Endothelial cell of umbilical vein (primary cell): ENCODE results near the gene CCDC3. TPM values are rescaled to one million over a fixed set of nuclear protein-coding genes. Genes with fewer than 3 reads are reported as not detected.
"Not testable (repeated sequence)": the region's sequence is repeated elsewhere in the genome, so short reads cannot be mapped to it uniquely, and the experiment has no call there.

ENCODE experiments used
- BruUV-seq: library from RNA; stranded (reverse); fragments of 400-500 nt; replicated peaks from 2 replicates; lab custom pipeline; 2021; lab: Mats Ljungman, UMichigan
- CTCF ChIA-PET: fragments of 300-600, 350-600 bp; sonication (Branson Sonifier 250); formaldehyde crosslinking; loops from one replicate; lab custom pipeline; 2021; ENCODE audit warnings: antibody characterized with exemption, inconsistent platforms; lab: Charles Lee
- POLR2A ChIA-PET: fragments of 300-600, 350-600 bp; sonication (Branson Sonifier 250); formaldehyde crosslinking; loops from one replicate; lab custom pipeline; 2021; ENCODE audit warnings: antibody characterized with exemption, inconsistent platforms; lab: Charles Lee
- DNase-seq: peaks from one replicate; pipeline ENCODE4 v3.0.0-alpha.2; 2011; ENCODE audit warnings: low read depth, low spot score
- FAIRE-seq: peaks from 2 replicates; lab custom pipeline; 2011; peaks lifted over from hg19 to GRCh38; lab: Jason Lieb, UNC
- H2AFZ ChIP-seq: 2 replicates; pipeline ENCODE4 v1.6.0; 2012; ENCODE audit warnings: low read depth, low read length, control low read depth, inconsistent platforms
- H3K27ac ChIP-seq: 2 replicates; pipeline ENCODE4 v1.5.1; 2011; ENCODE audit warnings: low read depth, mild to moderate bottlenecking, control low read depth, low read length, moderate library complexity; ENCODE audit not compliant: insufficient read depth
- H3K27me3 ChIP-seq, 2 experiments: 2 replicates each; pipeline versions ENCODE4 v1.6.0 to v1.6.1; 2011; ENCODE audit warnings: low read length in 2 of 2, mixed read lengths in 1 of 2; ENCODE audit not compliant: control insufficient read depth in 2 of 2, insufficient read depth in 2 of 2
- H3K36me3 ChIP-seq, 2 experiments: 2 replicates in 1 of 2; 3 replicates in 1 of 2; pipeline ENCODE4 v1.5.1; 2011; ENCODE audit warnings: low read length in 2 of 2, mild to moderate bottlenecking in 1 of 2, moderate library complexity in 1 of 2; ENCODE audit not compliant: control insufficient read depth in 2 of 2, insufficient read depth in 2 of 2; ENCODE audit errors: extremely low read depth in 1 of 2
- H3K4me1 ChIP-seq: 3 replicates; pipeline ENCODE4 v1.5.1; 2011; ENCODE audit warnings: mild to moderate bottlenecking, low read length; ENCODE audit not compliant: control insufficient read depth, insufficient read depth; ENCODE audit errors: extremely low read depth
- H3K4me2 ChIP-seq: 2 replicates; pipeline ENCODE4 v1.6.1; 2011; ENCODE audit warnings: low read length, control low read depth, mixed read lengths; ENCODE audit not compliant: insufficient read depth
- H3K4me3 ChIP-seq, 3 experiments: fragments of 200-600 bp in 1 of 3; sonication (generic), shearing (Covaris generic) in 1 of 3; replicated peaks in 1 of 3; 2 replicates each; pipeline ENCODE4 v1.5.1; 2011 to 2016; ENCODE audit warnings: control low read depth in 3 of 3, low read length in 3 of 3, mild to moderate bottlenecking in 2 of 3, inconsistent platforms in 1 of 3, low read depth in 1 of 3, moderate library complexity in 1 of 3; ENCODE audit not compliant: insufficient read depth in 1 of 3
- H3K79me2 ChIP-seq: 2 replicates; pipeline ENCODE4 v1.6.0; 2012; ENCODE audit warnings: low read length, inconsistent platforms; ENCODE audit not compliant: control insufficient read depth, insufficient read depth
- H3K9ac ChIP-seq: replicated peaks from 2 replicates; pipeline ENCODE3; 2011; ENCODE audit warnings: low read length, control low read depth; ENCODE audit not compliant: insufficient read depth; ENCODE audit errors: extremely low read depth
- H3K9me1 ChIP-seq: replicated peaks from 3 replicates; pipeline ENCODE4 v1.6.0; 2011; ENCODE audit warnings: mild to moderate bottlenecking, low read length; ENCODE audit not compliant: control insufficient read depth, insufficient read depth; ENCODE audit errors: extremely low read depth
- H3K9me3 ChIP-seq: replicated peaks from 2 replicates; pipeline ENCODE4 v1.5.1; 2012; ENCODE audit warnings: low read length, inconsistent platforms; ENCODE audit not compliant: control insufficient read depth, insufficient read depth
- H4K20me1 ChIP-seq: replicated peaks from 2 replicates; pipeline ENCODE3; 2011; ENCODE audit warnings: mild to moderate bottlenecking, low read length; ENCODE audit not compliant: control insufficient read depth, insufficient read depth; ENCODE audit errors: extremely low read depth
- EZH2 ChIP-seq: IDR thresholded peaks from 2 replicates; pipeline ENCODE4 v1.6.1; 2012; ENCODE audit warnings: borderline replicate concordance, low read depth, mild to moderate bottlenecking, moderate library complexity, low read length, inconsistent platforms; ENCODE audit not compliant: severe bottlenecking
- GATA2 ChIP-seq: IDR thresholded peaks from 2 replicates; pipeline ENCODE4 v1.7.0; 2011; ENCODE audit warnings: low read depth, mild to moderate bottlenecking, moderate library complexity, mixed read lengths, low read length; ENCODE audit not compliant: insufficient read length, insufficient read depth
- JUN ChIP-seq: IDR thresholded peaks from 2 replicates; pipeline ENCODE4 v1.6.1; 2011; ENCODE audit warnings: borderline replicate concordance, low read depth; ENCODE audit not compliant: insufficient read length, insufficient read depth
- MYC ChIP-seq: IDR thresholded peaks from one replicate; pipeline ENCODE4 v1.6.1; 2011; ENCODE audit warnings: mild to moderate bottlenecking, low read depth, low read length
- POLR2A ChIP-seq: IDR thresholded peaks from 2 replicates; pipeline ENCODE4 v1.6.1; 2012; ENCODE audit warnings: low read depth, mild to moderate bottlenecking, control low read depth, low read length
- POLR2AphosphoS5 ChIP-seq: IDR thresholded peaks from 2 replicates; pipeline ENCODE4 v1.6.1; 2012; ENCODE audit warnings: low read depth, mild to moderate bottlenecking, control low read depth, low read length, moderate library complexity; ENCODE audit not compliant: insufficient read depth
- dilution Hi-C: fragments of 300-500 bp; cut with MboI; formaldehyde crosslinking; loops from one replicate; pipeline ENCODE4 v1.15.0; 2019; ENCODE audit warnings: low sequenced_read_pairs; ENCODE audit not compliant: extremely low pct_ligation_motif_present
- intact Hi-C: fragments of 100-400 bp; cut with micrococcal nuclease; formaldehyde crosslinking; loops from one replicate; pipeline ENCODE4 v1.10.0; 2022
- polyA plus RNA-seq, 4 experiments: library from polyadenylated mRNA; depleted of rRNA in 3 of 4; stranded (reverse) in 3 of 4; unstranded in 1 of 4; fragments of >200 nt; gene quantifications; 2 replicates each; pipeline versions ENCODE4 v1.2.1 to v1.2.3, GENCODE V29; 2011 to 2012; ENCODE audit warnings: missing spikeins in 1 of 4
- total RNA-seq: library from RNA; stranded (reverse); gene quantifications from 2 replicates; pipeline ENCODE4 v1.2.3, GENCODE V29; 2021
- TF ChIP-seq, protein P1 (sequence below), 2 donors: IDR thresholded peaks; 1 replicate in 1 of 2; 2 replicates in 1 of 2; pipeline ENCODE4 v1.5.1; 2011; ENCODE audit warnings: low read length in 2 of 2, mild to moderate bottlenecking in 2 of 2, moderate library complexity in 2 of 2, control low read depth in 1 of 2, inconsistent platforms in 1 of 2, low read depth in 1 of 2; ENCODE audit not compliant: insufficient read depth in 1 of 2; ENCODE audit errors: extremely low read depth in 1 of 2

The CCDC3 gene
- total and polyA plus RNA-seq, 2 donors (not counting 3 experiments of a cell fraction or from before 2014, with no cell fraction given), result 0.90 to 1.4 TPM

DNA sequence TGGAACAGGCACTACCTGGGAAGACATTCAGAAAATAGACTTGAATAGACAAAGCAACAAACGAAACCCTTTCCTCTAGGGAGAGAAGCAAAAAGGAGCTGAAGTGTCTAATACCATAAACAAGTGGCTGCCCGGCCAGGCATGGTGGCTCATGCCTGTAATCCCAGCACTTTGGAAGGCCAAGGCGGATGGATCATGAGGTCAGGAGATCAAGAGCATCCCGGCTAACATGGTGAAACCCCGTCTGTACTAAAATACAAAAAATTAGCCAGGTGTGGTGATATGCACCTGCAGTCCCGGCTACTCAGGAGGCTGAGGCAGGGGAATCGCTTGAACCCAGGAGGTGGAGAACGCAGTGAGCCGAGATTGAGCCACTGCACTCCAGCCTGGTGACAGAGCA, 34.2 kb upstream of the CCDC3 start:
- H3K9ac ChIP-seq, H3K9me1 ChIP-seq, H2AFZ ChIP-seq, H3K36me3 ChIP-seq, H3K79me2 ChIP-seq, CTCF ChIA-PET, H3K4me3 ChIP-seq, H4K20me1 ChIP-seq, POLR2A ChIA-PET, H3K27me3 ChIP-seq, dilution Hi-C loops, H3K27ac ChIP-seq, intact Hi-C loops, H3K9me3 ChIP-seq, H3K4me2 ChIP-seq, DNase-seq, FAIRE-seq, BruUV-seq, H3K4me1 ChIP-seq: not testable (repeated sequence)

DNA sequence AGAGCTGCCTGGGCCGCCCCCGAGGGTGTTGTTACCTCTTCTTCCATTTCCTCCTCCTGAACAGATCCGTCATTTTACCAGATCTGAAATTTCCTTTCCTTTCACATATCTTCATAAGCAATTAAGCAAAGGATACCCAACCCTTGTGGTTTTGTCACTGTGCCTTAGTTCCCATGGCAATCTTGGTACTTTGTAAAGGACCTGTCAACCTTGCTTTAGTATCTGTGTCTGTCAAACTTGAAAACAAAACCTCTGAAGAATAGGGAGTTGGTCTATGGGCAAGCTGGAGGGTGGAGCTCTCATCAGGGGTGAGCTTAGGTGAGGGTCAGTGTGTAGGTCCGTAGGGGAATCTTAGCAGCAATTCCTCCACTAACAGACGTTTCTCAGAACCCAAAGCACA, 25.4 kb upstream of the CCDC3 start:
- Histone ChIP-seq H3K9ac (no peak overlapping the region), H3K4me3 (no peak overlapping the region), H3K4me2 (no peak overlapping the region), H3K27ac (no peak overlapping the region), H3K27me3 (peaks cover 0 to 2% of the 10 kb centered on the region in 2 experiments), H3K9me3 (peaks cover 3% of the 10 kb centered on the region), H4K20me1 (no peaks in the 10 kb centered on the region), H3K9me1 (no peaks in the 10 kb centered on the region), H2AFZ (no peak overlapping the region), H3K36me3 (no peaks in the 10 kb centered on the region), H3K79me2 (no peaks in the 10 kb centered on the region), H3K4me1 (no peaks in the 10 kb centered on the region)
- FAIRE-seq (no peak), DNase-seq (no peak)
- no peak for TF ChIP-seq EZH2
- TF ChIP-seq POLR2A, result no peak
- TF ChIP-seq, protein P1, sequence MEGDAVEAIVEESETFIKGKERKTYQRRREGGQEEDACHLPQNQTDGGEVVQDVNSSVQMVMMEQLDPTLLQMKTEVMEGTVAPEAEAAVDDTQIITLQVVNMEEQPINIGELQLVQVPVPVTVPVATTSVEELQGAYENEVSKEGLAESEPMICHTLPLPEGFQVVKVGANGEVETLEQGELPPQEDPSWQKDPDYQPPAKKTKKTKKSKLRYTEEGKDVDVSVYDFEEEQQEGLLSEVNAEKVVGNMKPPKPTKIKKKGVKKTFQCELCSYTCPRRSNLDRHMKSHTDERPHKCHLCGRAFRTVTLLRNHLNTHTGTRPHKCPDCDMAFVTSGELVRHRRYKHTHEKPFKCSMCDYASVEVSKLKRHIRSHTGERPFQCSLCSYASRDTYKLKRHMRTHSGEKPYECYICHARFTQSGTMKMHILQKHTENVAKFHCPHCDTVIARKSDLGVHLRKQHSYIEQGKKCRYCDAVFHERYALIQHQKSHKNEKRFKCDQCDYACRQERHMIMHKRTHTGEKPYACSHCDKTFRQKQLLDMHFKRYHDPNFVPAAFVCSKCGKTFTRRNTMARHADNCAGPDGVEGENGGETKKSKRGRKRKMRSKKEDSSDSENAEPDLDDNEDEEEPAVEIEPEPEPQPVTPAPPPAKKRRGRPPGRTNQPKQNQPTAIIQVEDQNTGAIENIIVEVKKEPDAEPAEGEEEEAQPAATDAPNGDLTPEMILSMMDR (IDR thresholded peaks at IDR 0.05; ENCODE audit: extremely low read depth in 1 of 2, insufficient read depth in 1 of 2, low read depth in 1 of 2, low read length in 2 of 2), result no peak
- TF ChIP-seq JUN, result no peak
- no peak for TF ChIP-seq GATA2
- TF ChIP-seq POLR2AphosphoS5, result no peak
- TF ChIP-seq MYC, result no peak
- ChIA-PET POLR2A (no interaction called here), CTCF (interaction anchor here (0.9 kb wide), 1 partner anchor 12 kb away, joined by 3 read pairs; no protein-coding TSS in a partner anchor)
- intact Hi-C loops (no loop called here), dilution Hi-C loops (no loop called here)
- no TSS peak for BruUV-seq
